ENCODE data around the gene UGT8. TPM values are rescaled to one million over a fixed set of nuclear protein-coding genes. Genes with fewer than 3 reads are reported as not detected.
A peak's percentile ranks its signal among the peaks of the same experiment; 100 is the strongest.
"Not testable (repeated sequence)": the region's sequence is repeated elsewhere in the genome, so short reads cannot be mapped to it uniquely, and the experiment has no call there.

The UGT8 gene
- total RNA-seq, 1 donor from 2014 or later = 5.1 TPM

DNA sequence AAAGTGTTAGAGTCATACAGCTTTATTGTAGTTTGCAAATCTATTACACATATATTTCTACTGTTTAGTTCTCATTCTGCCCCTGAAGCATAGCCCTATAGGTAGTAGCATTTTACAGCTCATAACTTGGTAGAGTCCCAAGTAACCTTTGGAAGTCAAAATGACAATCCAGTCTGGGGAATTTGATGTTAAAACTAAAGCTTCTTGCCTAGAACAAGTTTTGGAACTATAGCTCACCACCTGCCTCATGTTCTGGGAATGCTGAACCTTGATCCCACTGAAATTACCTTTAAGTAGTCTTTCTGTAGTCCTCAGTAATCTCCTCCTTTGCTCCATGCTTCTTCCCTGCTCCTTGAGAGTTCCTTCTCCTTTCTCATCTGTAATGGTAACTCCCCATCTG, 8.4 kb downstream of the UGT8 start:
- DNase-seq = no peak

DNA sequence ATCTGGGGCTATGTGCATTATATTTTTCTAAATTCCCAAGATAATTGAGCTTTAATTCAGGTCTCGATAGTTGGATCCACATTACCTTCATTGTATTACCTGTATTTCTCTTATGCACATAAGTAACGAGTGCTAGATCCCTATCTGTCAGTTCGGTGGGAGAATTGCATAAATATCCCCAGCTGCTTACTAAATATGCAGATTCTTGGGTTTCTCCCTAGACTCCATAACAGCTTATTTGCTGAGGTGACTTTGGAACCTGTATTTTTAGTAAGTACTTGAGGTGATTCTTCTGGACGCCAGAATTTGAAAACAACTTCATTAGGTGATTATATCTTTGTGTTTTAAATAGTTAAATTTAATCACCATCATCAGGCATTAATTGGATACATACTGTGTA, 15.0 kb downstream of the UGT8 start:
- no peak for DNase-seq

DNA sequence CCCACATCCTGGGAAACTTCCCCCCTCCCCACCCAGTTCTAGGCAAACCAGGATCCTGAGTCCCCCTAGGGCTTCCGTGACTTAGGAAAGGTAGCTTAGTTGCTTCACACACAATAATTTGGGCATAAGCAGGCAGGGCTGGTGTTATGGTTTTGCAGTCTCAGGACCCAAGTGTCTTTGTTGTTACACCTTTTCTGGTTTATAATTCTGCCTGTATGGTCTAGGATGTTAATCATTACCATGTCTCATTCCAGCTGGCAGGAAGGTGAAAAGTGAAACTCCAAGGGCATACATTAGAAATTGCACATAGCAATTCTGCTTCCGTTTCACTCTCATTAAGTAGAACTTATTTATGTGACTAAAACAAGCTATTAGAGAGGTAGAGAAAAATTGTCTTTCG, 16.8 kb downstream of the UGT8 start:
- no peak for DNase-seq

DNA sequence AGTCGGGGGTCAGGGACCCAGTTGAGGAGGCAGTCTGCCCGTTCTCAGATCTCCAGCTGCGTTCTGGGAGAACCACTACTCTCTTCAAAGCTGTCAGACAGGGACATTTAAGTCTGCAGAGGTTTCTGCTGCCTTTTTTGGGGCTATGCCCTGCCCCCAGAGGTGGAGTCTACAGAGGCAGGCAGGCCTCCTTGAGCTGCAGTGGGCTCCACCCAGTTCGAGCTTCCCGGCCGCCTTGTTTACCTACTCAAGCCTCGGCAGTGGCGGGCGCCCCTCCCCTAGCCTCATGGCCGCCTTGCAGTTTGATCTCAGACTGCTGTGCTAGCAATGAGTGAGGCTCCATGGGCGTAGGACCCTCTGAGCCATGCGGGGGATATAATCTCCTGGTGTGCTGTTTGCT, 17.4 kb downstream of the UGT8 start:
- DNase-seq = not testable (repeated sequence)

DNA sequence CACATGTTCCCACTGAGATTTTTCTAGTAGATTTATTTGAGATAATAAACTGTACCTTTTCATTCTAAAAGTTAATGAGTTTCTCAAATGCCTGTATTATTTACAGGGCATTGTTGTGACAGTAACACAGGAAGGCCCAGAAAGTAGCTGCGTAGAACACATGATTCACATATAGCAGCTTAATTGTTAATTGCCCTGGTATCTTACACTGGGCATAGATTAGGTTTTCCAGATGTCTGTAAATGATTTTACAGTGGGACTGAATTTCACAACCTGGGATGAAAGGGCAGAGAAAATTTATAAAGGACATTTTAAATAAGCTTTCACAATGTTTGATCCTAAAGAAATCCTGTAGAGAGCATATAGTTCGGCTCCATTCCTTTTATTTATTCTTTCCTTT, 27.6 kb downstream of the UGT8 start:
- no peak for DNase-seq

- no peak for DNase-seq
Observed at GRCh38 chr4:114636192-114636935, 37.8 kb downstream of the UGT8 start.

DNA sequence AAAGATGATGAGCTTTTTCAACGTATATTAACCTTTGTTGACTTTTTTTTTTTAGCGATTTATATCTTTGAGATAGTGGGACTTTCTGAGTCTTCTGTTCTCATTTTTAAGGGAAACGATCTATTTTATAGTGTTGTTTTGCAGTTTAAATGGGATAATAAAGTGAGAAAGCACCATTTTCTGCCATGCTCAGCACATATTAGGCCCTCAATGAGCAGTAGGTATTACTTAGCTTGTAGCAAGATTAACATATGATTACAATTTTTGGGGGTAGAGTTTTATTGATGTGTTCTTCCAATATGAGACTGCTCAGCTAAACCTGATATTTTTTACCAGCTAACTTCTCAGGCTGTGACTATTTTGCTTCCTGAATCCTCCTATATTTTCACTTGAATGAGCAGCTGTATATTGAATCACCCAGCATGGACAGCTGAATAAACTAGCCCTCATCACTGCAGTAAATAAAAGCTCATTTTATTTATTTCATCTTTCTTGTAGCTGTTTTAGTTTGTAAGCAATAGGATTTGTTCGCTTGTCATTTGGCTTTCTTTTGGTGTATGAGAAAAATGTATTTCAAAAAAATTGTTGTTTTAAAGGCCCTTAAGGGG, 43.7 kb downstream of the UGT8 start:
- no peak for DNase-seq

GRCh38 chr4:114649908-114650307, 51.3 kb downstream of the UGT8 start:
- no peak for DNase-seq

DNA sequence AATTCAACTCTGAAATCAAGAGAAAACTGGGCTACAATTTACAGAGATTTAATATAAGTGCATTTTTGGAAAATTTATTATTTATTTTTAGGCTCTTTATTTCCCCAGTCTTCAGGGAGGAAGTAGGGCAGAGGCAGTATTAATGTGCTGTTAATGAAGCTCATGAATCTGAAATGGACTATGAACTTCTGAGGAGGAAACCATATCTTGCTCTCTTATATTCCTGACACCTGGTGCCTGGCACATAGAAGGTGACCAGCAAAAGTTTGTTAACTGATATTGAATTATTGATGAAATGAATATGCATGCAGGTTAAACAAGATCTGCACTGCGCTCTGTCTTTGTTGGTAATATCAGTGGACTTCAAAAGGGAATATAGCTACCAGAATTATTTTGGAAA, 55.1 kb downstream of the UGT8 start:
- no peak for DNase-seq

DNA sequence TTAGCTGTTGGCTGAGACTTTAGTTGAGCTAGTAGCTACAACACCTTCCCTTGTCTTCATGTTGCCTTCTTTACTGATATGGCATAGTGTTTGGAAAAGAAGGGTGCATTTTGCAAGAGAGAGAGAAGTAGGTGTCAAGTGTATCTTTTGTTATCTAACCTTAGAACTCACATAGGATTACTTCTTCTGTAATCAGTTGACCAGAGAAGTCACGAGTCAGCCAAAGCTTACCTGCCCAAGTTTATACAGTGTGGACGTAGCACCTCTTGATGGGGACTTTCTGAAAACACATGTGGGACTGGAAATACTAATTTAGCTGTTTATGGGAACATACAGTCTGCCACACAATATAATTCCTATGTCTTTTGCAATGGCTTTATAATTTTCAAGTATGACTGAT, 56.0 kb downstream of the UGT8 start:
- no peak for DNase-seq

- no peak for DNase-seq
Observed at GRCh38 chr4:114658179-114658578, 59.6 kb downstream of the UGT8 start.

DNA sequence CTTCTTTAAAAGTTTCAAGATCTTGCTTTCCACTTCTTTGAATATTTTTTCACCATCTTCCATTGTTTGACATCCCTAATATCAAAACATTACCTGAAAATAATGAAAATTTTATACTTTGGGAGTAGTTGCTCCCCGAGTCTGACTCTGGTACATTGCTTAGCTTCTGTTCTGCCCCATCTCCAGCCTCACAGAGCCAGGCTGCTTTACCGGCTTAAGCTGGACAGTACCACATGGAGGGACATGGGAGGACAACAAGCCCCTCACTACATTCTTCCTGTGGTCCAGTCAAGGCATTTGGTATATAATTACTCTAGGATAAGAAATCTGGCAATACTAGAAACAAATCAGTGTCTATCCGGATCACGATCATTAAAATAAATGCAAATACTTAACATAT, 60.2 kb downstream of the UGT8 start:
- no peak for DNase-seq

DNA sequence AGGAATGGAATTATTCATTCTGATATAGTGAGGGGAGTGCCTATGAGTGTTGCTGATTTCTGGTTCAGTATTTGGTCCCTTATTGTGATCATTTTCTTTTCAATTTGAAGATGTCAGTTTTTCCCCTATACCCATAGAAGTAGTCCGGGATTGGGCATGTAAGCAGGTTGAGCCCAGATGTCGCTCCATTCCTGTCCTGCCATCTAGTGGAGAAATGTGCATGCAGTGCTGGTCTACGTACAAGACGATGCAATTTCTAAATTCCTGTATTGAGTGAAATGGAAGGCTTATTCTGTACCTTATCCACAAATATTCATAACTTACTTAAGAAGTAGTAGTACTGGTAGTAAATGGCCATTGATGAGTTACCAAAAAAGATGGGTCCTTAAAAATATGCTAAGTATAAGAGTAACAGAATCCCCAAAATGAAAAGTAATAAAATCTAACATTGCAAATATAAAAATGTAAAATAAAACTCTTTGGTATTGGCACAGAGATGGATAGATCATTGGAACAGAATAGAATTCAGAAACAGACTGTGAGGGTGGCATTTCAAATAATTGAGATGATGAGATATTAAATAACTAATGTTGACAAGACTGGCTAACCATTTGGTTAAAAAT, 60.9 kb downstream of the UGT8 start:
- DNase-seq = peak; percentile 57

DNA sequence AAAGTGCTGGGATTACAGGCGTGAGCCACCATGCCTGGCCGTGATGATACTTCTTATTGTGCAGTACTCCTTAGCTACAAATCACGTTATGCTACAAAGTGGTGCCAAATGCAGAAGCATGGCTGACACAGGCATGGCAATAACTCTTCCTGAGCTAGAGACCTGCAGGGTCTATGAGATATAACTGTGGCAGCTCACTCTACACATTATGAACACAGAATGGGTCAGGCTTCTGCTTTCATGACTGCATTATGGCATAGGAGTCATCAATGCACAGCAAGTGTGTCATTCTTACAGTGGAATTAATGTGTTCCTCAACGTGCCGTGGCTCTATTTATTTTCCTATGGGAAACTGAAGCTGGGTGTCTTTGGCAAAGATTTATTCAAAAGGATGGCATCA, 64.5 kb downstream of the UGT8 start:
- DNase-seq = no peak

- DNase-seq = no peak
Observed at GRCh38 chr4:114668577-114668976, 70.0 kb downstream of the UGT8 start.

GRCh38 chr4:114670733-114671132, 72.1 kb downstream of the UGT8 start:
- DNase-seq = not testable (repeated sequence)

DNA sequence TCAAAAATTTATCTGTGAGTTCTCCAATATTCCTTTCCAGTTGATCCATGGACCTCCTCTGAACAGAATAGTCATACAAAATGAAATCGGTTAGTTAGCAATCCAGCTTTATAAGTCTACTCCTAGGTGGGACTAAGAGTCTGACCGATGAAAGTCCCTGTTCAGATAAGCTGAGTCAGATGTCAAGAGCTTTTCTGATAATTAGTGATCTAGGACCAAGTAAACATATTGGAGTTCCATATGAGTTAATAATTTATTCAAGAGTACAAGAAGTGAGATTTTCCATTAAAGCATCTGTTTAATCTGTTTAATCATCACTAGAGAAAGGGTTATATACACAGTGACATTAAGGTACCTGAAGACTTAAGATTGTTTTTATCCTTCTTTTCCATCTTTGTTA, 74.7 kb downstream of the UGT8 start:
- DNase-seq = no peak

GRCh38 chr4:114674080-114674479, 75.5 kb downstream of the UGT8 start:
- no peak for DNase-seq

DNA sequence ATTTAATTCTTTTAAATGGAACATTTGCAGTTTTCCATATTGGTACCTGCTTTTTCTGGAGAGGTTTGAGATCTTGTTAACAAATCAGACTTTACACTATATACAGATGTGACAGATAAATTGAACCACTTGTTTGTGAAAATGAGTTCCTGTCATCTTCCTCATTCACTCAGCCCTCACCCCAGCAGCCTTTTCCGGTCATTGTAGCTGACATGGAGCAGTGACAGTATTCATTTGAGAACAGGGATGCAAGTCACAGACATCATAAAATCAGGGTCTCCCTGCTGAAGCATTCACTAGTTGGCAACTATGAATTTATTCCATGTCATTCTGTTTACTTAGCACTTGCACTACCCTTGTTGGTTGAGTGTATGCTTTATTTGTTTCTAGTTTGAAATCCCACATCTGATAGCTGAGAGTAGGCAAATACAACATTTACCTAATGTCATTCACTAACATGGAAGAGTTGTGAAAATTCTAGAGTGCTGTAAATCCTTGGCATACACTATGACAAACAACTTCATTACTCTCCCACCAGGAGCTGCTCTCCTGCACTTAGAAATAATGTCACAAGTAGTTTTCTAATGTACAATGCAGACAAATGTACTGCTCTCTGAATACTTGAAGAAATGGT, 78.9 kb downstream of the UGT8 start:
- DNase-seq = no peak

DNA sequence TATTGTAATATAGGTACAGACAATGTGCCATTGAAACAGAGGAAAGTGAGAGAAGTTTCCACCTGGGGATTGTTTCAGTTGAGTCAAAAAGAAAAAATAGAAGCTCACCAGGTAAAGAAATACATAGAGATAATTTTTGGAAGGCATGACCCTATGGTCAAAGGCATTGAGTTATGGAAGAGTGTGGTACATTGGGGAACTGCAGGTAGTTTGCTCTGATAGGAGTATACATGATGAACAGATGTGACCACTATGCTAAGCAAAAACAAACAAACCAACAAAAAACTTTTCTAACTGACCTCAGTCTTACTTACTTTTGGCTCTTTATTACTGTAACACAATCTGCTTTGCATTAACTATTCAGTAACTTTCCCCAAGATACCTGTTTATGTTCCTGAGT, 85.9 kb downstream of the UGT8 start:
- no peak for DNase-seq

DNA sequence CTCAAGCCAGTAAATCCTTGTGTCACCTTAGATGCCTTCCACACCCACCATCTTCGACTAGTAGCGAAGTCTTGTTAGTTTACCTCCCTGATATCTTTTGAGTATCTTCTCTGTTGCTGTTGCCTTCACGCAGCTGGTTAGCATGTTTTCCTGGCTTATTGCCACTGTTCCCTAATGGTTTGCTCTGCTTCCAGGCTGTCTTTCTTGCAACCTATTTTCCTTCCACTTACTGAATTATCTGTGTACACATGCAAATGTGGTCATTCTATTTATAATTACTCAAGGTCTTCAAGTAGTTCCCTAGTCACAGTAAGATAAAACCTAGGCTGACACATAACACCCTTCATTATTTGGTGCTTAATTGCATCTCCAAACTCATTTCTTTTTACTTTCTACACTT, 89.5 kb downstream of the UGT8 start:
- DNase-seq = no peak

DNA sequence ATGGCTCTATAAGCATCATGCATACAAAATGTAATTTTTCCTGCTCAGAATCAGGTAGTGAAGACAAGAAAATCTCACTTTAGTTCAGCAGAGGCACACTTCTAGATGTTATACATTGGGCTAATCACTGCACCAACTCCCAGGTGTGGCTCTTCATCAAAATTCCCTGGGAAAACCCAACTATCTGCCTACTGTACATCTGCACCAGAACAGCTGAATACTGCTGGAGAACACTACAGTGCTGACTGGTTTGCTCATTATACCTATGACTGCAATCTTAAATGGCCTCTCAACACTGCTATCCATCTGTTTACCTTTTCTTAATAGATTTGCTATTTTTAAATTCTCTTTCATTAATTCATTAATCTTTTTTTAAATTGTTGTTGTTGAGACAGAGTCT, 92.0 kb downstream of the UGT8 start:
- DNase-seq = no peak

GRCh38 chr4:114691865-114692264, 93.3 kb downstream of the UGT8 start:
- no peak for DNase-seq

GRCh38 chr4:114692958-114693357, 94.4 kb downstream of the UGT8 start:
- no peak for DNase-seq
